WI38 (cell line): ENCODE data around the gene SIK2.

Source experiments
- H3K4me3 ChIP-seq: 2 replicates; pipeline ENCODE4 v1.5.1; 2011; ENCODE audit warnings: low read depth, mild to moderate bottlenecking, control low read depth, low read length
- TF ChIP-seq, protein P1 (sequence below): IDR thresholded peaks from 2 replicates; pipeline ENCODE4 v1.5.1; 2012; ENCODE audit warnings: low read depth, mild to moderate bottlenecking, control low read depth, low read length

Gene SIK2

DNA sequence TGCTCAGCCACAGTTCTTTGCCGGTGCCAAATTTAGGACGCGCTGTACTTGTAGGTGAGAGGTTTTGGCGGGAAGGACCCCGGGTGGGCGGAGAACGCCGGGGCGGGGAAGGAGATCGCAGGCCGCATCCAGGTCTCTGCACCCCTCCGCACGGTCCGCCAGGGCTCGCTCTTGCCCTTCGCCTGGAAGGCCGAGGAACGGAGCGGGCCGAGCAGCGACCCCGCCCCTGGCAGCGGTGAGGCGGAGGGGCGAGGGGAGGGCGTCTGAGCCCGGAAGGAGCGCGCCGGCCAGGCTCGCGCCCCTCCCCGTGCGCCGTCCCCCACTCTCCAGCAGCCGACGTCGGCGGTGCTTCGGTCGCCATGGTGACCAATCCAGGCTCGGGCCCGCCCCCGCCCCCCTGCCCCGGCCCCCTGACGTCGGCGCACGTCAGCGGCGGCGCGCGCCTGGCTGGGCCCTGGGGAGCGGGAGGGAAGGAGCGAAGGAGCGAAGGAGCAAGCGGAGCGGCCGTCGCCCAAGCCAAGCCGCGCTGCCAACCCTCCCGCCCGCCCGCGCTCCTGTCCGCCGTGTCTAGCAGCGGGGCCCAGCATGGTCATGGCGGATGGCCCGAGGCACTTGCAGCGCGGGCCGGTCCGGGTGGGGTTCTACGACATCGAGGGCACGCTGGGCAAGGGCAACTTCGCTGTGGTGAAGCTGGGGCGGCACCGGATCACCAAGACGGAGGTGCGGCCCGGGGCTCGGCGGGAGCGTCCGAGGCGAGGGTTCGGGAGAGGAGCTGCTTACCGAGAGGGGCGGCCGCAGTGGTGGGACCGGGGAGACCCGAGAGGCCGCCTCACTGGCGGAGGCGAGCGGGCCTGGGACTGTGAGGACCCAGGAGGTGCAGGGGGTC, at the start of gene SIK2:
SIK2 (plus strand) TSS at position 471 of the 886 bp plus-strand sequence; CDS start at position 586, 115 bp downstream.
- TF ChIP-seq, protein P1, sequence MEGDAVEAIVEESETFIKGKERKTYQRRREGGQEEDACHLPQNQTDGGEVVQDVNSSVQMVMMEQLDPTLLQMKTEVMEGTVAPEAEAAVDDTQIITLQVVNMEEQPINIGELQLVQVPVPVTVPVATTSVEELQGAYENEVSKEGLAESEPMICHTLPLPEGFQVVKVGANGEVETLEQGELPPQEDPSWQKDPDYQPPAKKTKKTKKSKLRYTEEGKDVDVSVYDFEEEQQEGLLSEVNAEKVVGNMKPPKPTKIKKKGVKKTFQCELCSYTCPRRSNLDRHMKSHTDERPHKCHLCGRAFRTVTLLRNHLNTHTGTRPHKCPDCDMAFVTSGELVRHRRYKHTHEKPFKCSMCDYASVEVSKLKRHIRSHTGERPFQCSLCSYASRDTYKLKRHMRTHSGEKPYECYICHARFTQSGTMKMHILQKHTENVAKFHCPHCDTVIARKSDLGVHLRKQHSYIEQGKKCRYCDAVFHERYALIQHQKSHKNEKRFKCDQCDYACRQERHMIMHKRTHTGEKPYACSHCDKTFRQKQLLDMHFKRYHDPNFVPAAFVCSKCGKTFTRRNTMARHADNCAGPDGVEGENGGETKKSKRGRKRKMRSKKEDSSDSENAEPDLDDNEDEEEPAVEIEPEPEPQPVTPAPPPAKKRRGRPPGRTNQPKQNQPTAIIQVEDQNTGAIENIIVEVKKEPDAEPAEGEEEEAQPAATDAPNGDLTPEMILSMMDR = peak; percentile 93
- peak within 1 kb of the TSS; percentile 87 for H3K4me3 ChIP-seq

- no peak overlapping the region for H3K4me3 ChIP-seq
- TF ChIP-seq, protein P1 = no peak
Observed at GRCh38 chr11:111554532-111554931, 47.7 kb upstream of the SIK2 start.

DNA sequence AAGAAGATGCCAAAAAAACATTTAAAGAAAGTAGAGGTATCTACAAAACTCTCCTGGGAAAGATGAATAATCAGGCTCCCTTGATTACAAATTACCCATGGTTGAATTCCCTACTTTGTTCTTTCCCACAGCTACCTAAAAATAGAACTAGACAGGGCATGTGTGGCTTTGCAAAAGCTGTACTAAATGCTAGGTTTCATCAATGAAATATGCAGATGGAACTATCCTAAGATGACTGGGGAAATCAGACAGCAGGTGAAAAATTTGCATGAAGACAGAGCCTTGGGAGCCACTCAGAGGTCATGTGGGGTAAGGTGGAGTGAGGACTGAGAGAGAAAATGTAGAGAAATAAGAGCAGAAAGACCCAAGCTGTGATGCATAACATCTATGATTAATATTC, 47.0 kb upstream of the SIK2 start:
- TF ChIP-seq, protein P1 = no peak
- H3K4me3 ChIP-seq = no peak overlapping the region

DNA sequence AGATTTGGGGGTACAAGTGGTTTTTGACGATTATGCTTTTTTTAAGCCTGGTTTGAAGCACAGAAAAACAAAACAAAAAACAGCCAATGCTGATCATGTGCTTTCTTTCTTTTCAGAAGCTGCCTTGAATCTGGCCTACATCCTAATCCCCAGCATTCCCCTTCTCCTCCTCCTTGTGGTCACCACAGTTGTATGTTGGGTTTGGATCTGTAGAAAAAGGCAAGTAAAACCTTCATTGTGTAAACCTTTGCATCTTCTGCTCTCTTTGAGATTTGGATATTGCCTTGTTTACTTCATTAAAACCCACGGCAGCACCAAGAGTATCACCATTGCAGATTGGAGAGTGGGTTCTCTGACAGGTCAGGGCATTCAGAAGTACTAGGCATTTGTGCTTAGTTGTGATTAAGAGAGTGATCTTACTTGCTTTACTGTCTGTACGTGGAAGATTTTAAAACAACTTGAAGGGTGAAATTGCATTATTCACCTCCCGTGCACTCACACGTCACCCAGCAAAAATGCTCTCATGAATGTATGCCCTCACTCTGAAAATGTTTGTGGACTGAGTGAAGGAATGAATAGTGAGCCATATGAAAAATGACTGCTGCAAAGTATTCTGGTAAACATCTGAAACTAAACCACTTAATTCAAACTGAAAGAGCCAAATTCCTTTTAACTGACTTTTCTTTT, 44.7 kb upstream of the SIK2 start:
- no peak overlapping the region for H3K4me3 ChIP-seq
- TF ChIP-seq, protein P1 = 0 out of 2 replicates have a peak, but pooled peaks have one; percentile 3

GRCh38 chr11:111559800-111560464, 42.3 kb upstream of the SIK2 start:
- no peak overlapping the region for H3K4me3 ChIP-seq
- TF ChIP-seq, protein P1 = no peak

DNA sequence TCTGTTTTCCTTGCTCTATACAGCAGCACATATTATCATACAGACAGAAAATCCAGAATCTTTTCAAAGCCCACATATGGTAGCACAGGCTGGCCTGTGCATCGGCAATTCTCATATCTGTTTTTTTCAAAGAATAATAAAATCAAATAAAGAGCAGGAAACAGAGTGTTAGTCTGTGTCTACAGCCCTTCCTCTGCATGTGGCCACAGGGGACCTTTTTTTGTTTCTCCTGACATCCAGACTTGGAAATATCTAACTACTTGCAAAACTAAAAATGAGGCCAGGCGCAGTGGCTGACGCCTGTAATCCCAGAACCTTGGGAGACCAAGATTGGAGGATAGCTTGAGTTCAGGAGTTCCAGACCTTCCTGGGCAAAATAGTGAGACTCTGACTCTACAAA, 41.4 kb upstream of the SIK2 start:
- no peak overlapping the region for H3K4me3 ChIP-seq
- TF ChIP-seq, protein P1 = no peak
